NCI-H510A (cell line): Measurements from ENCODE around the gene SNED1.
"Not testable (repeated sequence)": the region's sequence is repeated elsewhere in the genome, so short reads cannot be mapped to it uniquely, and the experiment has no call there.

Source experiments
- DNase-seq: peaks from one replicate; lab custom pipeline; 2025; lab: John Stamatoyannopoulos, UW

Gene SNED1

DNA sequence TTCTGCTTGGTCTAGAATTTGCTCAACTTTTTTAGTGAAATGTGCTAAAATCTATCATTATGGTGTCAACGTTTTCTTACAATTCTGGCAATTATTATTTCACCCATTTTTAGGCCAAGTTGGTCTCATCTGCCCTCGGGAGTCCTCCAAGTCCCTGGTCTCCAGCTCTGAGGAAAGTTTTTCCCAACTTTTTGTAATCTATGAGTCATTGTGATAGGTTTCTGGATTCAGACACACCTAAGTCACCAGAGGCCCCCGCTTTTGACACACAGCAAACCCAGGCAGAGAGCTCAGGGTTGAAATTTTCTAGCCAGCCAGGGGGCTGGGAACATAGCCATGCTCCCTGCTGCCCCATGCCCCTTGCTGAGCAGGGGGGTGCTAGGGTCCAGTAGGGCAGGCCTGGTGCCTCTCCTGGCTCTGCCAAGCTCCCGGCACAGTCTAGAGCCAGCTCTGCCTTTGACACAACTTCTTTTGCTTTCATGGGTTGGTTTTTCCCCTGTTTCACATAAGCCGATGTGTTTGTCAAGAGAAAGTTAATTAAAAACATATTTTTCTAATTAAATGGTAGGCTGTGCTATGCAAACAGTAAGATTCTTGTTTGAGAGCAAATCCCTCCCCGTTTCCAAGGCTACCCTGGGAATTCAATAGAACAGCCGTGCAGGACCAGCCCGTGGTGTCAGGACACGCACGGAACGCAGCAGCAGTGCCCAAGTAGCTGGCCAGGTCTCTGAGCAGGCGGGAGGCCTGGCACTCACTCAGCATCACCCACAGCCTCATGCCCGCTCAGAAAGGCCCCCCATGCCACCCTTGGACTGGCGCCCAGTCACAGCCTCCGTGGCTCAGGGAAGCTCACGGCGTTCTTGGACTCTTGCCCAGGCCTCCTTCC lies 25.5 kb upstream of the SNED1 start:
- no peak for DNase-seq

DNA sequence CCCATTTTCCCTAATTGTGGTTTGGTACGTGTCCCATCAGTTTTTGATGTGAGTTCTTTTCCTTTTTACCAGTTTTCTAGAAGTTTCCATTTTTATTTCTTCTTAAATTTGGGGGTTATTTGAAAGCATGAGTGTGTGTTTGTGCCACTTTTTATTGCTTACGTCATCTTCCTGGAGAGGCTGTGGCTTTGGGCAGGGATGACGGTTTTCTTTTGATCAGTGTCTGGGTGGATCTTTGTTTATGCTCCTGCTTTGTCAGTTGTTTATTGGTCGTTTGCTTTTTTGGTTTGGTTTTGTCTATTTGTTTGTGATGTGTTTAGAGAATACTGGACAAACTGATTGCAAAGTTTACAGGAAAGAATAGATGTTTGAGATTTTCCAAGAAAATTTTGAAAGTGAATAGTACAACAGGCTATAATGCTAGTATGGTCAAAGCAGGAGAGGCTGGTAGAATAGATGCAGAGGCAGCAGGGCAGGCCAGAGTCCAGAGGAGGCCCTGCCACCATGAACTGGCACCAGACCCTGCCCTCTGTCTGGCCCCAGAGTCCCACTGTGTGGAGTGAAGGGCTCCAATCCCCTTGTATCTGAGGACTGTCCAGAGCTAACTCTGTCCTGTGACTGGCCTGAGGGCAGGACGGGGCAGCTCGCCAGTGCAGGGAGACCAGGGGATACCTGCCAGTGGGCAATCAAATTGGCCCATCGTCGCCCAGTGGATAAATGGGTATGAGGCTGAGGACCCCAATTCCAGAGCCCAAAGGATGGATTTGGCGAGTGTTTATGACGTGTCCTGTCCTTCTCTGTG lies 23.4 kb upstream of the SNED1 start:
- DNase-seq = no peak

DNA sequence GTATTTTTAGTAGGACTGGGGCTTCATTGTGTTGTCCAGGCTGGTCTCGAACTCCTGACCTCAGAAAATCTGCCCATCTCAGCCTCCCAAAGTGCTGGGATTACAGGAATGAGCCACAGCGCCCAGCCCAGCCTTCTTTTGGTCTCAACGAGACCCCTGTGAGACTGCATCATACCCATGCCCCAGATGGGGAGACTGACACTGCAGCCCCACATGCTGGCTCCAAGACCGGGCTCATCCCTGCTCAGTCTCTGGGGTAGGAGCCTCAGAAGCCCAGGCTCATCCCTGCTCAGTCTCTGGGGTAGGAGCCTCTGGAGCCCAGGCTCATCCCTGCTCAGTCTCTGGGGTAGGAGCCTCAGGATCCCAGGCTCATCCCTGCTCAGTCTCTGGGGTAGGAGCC lies 22.5 kb upstream of the SNED1 start:
- DNase-seq = not testable (repeated sequence)

DNA sequence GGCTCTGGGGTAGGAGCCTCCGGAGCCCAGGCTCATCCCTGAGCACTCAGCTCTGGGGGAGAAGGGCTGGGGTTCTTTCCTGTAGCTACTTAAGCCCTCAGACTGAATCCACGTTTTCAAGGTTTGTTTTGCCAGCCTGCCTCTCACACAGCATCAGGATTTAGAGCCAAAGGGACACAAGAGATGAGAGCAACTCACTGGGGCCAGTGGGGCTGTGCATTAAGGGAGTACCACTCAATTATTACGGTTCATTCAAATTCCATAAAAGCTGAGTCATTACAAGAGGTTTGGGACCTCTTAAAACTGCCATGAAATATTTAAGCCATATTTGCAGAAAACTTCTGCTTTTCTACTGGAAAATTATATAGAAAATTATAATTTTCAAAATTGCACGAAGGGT lies 17.1 kb upstream of the SNED1 start:
- no peak for DNase-seq

DNA sequence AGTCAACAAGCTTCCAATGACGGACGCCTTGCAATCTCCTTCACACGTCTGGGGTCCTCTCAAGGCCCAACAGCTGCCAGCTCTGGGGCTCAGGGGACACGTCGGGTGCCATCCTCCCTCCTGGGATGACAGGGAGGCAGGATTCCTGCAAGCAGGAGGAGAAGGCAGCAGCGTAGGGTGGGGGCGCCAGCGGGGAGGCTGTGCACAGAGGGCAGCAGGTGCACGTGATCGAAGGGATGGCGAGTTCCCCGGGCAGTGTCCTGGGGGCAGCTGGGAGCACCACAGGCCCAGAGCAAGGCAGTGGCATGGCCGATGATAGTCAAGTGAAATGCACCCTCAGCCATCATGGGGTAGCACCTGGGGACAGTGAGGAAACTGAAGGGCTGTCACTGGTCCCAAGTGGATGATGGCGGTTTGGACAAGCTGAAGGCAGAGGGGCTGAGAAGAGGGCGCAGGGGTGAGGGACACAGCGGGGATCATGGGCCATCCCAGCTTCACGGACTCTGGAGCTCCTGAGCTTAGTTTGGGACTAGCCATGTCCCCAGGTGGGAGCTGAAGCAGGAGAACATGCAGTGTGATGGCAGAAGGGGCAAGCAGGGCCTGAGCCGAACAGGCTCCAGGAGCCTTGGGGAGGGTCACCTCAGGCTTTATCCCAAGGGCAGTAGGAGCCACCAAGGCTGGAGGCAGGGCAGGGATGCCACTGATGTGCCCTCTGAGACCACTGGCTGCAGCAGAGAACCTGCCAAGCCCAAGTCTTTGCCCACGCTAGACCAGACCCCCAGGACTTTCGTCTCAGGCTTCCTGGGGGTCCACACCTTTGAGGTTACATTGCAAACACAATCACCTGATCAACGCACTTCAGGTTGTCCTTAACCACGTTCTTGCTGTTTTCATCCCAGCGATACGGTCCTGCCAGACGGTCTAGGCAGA lies 16.3 kb upstream of the SNED1 start:
- DNase-seq = no peak

DNA sequence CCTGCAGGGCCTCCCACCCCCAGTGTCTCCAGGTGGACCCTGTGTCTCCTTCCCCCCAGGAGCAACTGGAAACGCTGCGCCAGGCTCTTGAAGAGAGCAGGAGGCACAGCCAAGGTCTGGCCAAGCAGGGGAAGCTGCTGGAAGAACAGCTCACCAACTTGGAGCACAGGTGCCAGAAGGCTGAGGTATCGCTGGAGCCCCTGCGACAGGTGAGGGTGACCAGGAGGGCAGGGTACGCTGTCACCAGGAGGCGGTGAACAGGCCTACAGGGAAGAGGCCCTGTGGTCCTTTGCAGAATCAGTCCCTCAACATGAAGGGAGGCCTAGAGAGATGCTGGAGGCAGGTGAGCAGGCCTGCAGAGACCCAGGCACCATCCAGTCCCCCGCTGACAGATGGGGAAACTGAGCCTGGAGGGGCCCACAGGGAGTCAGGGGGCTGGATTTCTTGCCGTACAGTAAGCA lies 15.6 kb upstream of the SNED1 start:
- no peak for DNase-seq

DNA sequence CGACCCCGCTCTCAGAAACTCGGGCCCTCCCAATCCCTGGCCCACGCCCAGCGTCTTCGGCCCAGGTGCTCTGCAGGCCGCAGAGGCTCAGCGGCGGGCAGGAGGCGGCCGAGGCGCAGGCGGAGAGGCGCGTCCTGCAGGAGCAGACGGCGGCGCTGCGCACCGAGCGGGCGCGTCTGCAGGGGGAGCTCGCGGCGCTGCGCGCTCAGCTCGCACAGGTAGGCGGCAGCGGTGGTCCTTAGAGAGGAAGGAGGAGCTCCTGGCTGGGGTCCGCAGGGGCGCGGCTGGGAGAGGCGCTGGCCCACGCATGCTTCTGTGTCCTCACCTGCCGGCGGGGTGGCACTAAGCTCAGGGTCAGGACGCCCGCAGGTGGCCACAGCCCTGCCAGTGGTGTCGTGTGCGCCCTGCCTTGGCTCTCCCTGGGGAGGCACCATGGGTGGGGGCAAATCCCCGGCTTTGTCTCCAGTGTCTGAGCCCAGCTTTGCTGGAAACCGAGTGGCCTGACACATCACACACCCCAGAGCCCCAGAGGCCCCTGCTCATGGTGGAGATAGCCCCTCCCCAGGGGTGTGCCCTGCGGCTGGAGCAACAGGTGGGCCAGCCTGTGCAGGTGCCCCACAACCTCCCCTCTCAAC lies 14.9 kb upstream of the SNED1 start:
- peak; percentile 62 for DNase-seq

DNA sequence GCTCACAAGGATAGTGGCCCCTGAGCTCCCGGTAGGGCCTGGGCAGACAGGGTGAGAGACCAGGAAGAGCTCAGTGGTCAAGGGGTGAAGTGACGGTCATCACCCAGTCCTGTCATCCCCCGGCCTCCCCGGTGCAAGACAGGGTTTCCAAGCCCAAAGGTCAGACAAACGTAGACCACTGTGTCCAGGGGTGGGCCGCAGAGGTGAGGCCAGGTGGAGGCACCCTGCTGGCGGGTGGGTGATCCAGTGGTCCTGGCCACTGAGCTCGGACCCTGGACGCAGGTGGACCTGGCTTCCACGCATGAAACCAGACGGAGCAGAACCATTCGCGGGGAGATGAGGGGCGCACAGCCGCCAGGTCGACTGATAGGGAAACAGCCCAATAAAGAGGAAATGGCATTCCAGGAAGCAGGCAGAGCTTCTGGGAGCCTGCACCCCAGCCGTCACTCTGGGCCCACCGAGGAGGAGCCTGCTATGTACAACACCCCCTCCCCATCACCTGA lies 14.4 kb upstream of the SNED1 start:
- DNase-seq = no peak

DNA sequence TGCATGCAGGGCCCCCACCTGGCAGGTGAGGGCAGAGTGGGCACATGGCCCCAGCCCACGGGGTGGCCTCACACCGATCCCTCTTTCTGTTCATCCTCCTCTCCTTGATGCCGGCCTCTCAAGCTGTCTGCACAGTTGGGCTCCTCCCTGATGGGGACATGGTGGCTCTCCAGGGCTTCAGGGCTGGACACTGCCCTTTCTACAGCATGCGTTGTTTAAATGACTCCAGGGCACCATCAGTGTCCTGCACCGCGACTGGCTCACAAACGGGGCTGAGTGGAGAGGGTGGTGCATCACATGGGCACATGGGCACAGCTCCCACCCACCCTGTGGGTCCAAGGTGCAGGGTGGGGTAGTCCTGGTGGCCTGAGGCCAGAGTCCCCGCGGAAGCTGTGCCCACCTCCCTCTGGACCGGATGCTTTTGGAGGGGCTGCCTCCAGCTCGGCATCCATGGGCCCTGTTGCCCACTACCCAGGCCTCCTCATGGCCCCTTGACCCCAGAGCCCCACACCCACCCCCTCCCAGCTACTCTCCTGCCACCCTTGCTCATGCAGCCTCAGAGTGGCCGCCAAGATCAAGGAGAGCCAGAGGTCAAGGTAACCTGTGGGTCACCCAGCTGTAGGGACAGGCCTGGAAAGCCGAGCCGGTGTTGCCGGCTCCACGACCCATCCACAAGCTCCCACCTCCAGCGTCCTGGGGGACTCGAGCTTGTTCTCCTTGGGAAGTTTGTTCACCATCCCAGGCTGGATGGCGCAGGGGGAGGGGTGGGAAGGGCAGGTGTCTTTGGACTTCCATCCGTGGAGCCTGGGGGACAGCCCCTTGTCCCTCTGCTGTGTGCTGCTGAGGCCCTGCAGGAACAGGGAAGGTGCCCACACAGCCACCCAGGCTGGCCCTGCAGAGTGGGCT lies 12.3 kb upstream of the SNED1 start:
- DNase-seq = no peak

DNA sequence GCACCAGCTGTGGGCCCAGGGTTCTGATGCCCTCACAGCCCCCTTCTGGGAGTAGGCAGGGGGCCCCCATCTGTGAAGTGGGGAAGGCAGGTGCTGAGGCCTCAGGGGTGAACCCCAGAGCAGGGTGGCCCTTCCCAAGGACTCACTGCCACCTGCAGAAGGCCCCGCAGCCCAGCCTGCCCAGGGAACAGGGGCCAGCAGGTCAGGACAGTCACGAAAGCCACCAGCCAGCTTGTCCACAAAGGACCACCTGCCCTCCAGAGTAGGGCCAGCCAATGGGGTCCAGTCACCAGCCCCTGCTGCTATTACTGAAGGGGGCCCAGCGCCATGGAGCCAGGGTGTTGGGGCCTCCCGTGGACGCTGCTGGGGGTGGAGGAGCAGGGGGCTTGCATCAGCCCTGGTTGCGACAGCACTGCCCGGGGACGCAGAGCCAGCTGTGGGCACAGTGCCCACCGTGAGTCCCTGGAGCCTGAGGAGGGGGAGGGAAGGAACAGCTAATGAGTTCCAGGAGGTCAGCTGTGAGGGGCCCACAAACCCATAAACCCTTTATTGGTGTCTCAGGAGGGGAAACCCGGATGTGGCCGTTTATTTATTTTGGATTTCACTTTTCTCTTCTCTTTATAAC lies 11.5 kb upstream of the SNED1 start:
- DNase-seq = no peak

DNA sequence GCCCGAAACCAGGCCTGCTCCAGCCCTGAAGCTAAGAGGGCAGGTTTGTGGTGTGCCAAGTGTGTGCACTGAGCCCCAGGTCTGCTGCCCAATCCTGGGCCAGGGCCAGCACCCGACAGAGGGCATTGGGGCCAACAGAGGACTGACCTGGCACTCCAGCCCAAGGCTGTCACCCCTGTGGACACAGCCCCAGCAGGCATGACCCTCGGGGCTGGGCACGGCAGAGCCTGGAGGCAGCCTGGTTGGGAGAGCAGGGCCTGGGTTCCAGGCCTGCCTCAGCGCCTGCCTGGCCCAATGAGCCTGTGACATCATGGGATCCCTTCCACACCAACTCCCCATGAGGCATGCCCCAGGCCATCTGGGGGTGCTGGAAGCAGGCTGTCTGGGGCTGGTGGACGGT lies 10.8 kb upstream of the SNED1 start:
- no peak for DNase-seq

DNA sequence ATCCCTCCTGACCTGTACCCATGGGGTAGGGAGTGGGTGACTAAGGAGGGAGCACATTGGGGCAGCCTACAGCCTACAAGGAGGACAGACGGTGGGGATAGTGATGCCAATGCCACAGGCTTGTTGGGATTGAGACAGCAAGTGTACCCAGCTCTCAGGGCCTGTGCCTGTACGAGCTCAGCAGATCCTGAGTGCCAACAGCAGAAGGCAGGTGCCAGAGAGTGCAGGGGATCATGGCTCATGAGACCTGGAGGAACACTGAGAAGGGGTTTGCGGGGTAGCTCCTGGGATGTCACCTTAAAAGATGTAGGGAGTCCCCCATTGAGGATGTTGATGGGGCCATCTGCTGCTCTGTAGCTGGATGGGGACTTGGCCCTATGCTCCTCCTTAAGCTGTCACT lies 10.3 kb upstream of the SNED1 start:
- no peak for DNase-seq

DNA sequence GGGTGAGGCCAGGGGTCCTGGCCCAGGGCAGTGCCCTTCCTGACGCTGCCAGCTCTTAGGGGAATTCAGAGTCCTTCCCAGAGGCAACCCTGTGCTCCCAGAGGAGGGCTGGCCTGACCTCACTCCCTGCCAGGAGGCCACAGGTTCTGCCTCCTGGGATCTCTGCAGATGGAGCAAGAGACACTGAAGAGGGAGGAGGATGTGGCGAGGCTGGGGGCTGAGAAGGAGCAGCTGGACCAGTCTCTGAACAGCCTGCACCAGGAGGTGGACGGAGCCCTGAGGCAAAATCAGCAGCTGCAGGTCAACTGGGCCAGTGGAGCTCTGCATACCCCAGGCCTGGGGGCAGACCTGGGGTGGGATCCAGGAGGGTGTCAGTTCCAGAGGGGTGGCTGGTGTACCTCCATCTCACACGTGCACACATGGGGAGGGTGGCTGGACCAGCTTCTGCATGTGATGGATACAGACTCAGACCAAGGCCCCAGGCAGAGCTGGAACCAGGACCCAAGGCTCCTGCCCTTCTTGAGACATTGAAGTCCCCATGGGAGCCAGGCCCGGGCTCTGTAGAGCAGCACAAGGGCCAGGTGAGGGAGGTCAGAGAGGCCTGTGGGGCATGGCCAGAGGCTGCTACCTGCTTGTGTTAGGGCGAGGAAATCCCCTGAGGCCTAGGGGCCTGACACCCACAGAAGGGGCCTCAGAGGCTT lies 9.7 kb upstream of the SNED1 start:
- no peak for DNase-seq

DNA sequence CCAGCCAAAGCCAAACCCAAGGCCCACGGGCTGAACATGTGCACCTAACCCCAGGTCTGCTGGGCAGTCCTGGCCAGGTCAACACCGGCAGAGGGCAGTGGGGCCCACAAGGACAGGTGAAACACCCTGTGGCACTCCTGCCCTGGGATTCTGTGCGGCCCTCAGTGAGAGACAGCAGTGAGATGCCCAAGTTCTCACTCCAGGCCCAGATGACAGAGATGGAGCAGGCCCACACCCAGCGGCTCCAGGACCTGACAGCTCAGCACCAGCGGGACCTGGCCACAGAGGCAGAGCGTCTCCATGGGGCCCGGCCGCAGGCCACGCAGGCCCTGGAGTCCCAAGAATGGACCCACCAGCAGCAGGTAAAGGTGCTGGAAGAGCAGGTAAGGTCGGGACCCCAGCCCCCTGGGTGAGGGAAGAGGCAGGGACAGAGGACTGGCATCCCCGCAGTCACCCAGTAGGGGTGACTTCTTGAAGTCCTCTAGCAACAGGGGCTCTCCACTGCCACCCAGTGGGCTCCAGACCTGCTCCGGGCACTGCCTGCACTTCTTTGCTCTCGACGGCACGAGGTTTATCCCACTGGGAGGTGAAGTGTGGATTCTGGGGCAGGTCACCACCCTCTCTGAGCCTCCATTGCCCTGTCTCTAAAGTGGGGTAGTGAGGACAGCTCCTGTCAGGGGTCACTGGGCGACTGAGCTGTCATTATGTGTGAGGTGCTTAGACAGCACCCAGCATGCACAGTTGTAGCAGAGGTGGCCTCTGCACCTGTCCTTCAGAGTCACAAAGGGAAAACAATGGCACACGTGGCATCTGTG lies 8.8 kb upstream of the SNED1 start:
- no peak for DNase-seq

DNA sequence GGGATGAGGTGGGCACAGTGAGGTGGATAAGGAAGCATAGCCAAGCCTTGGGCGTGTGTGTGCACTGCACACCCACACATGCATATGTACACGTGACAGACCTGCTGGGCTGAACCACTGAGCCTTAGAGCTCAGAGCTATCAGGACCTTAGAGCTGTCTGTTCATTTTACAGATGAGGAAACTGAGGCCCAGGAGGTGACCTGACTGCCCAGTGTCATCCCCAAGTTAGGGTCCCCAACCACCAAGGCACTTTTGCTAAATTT lies 8.2 kb upstream of the SNED1 start:
- no peak for DNase-seq

DNA sequence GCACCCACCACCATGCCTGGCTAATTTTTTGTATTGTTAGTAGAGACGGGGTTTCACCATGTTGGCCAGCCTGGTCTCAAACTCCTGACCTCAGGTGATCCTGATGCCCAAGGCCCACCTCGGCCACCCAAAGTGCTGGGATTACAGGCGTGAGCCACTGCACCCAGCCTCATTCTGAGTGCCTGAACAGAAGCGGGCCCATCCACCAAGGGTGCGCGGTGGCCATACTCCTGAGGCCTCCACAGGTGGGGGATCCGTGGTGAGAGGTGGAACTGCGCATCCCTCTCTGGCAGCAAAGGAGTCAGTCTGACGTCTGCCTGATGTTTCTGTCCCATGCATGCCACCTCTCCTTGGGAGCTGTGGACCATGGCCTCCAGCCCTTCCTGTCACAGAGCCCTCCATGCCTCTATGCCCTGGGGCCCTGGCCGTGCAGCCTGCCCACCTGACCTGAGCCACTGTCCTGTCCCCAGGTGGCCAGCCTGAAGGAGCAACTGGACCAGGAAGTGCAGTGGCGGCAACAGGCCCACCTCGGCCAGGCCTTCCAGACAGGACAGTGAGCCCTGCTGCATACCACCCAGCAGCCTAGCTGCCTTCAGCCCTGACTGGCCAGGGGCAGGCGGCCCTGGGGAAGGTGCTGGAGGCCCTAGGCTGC lies 7.6 kb upstream of the SNED1 start:
- DNase-seq = no peak

DNA sequence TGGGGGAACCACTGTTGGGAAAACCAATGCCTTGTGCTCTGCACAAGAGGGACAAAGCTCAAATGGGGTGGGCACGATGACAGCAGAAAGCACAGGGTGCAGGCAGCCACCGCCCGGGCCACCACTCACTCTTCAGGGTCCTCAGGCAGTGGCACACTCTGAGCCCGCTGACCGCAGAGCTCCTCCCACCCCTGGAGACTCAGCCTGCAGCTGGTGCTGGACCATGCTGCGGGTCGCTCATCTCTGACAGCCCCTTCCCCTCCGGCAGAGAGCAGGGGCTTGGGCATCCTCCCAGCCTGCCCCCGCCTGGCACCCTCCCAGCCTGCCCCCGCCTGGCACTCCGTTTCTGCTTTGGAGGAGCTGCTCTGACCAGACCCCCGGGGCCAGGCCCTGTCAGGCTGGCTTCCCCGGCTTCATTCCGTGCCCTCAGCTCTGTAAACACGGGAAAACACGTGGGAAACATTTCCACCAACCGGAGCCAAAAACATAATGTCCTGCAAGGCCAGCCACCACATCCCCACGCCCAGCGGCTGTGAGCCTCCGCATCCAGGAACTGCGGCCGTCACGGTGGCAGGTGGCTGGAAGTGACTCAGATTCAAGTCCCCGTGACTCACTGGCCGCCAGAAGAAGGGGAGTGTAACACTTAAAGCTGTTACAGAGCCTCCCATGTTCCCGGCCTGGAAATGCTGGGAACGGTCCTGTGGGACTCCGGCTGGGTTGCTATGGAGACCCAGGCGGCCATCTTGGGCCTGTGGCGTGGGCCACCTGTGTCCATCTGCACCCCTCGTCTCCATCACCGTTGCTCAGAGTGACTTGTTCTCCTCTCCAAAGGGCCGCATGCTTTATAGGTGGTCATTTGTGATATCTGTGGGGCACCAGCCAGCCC lies 6.8 kb upstream of the SNED1 start:
- peak; percentile 55 for DNase-seq
